ENCODE measurements around the gene POLR1B.

GRCh38 chr2:112605926-112606325, 63.7 kb downstream of the POLR1B start:
- no peak for TF ChIP-seq CTCF (IDR thresholded peaks at IDR 0.05)
- no peak for TF ChIP-seq POLR2AphosphoS5 (IDR thresholded peaks at IDR 0.05)
